Measurements from ENCODE around the gene MOSMO. TPM values are rescaled to one million over a fixed set of nuclear protein-coding genes. Genes with fewer than 3 reads are reported as not detected.

The MOSMO gene
- total and polyA plus RNA-seq, 10 of the 15 experiments (the other 5 are each of a cell fraction or from before 2014, with no cell fraction given), result 1.7 to 26.7 (median 12.2) TPM

DNA sequence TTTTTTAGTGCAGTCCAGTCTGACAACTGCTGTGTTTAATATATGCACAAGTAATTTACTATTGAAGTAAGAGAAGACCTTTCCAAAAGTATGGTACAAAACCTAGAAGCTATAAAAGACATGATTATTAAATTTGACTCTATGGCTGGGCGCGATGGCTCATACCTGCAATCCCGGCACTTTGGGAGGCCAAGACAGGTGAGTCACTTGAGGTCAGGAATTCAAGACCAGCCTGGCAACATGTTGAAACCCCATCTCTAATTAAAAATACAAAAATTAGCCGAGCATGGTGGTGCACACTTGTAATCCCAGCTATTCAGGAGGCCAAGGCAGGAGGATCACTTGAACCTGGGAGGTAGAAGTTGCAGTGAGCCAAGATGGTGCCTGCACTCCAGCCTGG, 43.1 kb downstream of the MOSMO start:
- H3K4me1 ChIP-seq (ENCODE audit: control insufficient read depth, insufficient read depth, low read length), result peaks cover 4% of the 10 kb centered on the region; the same call in 1 of the 2 replicates
- intact Hi-C loops (cut with micrococcal nuclease; ENCODE audit: unreplicated experiment), result loop anchor here (5.0 kb wide), 1 partner anchor 39 kb away; no protein-coding TSS in a partner anchor
- H3K4me3 ChIP-seq, result no peak overlapping the region
- ChIA-PET SMC1A (ENCODE audit: uncharacterized antibody, unreplicated experiment) (interaction anchor here (0.6 to 2.1 kb wide), 8 partner anchors 10 to 44 kb away, joined by 3 to 12 read pairs (median 6); partner anchors contain the start of gene MOSMO), CTCF (interaction anchor here (0.6 to 4.7 kb wide), 7 partner anchors 10 to 138 kb away, joined by 3 to 26 read pairs (median 5); no protein-coding TSS in a partner anchor), RAD21 (ENCODE audit: unreplicated experiment) (interaction anchor here (0.6 to 3.7 kb wide), 9 partner anchors 16 to 141 kb away, joined by 3 to 19 read pairs (median 4); partner anchors contain the start of gene MOSMO), POLR2A (interaction anchor here (0.7 to 1.8 kb wide), 6 partner anchors 11 to 307 kb away, joined by 4 to 9 read pairs (median 6); no protein-coding TSS in a partner anchor)
- no peak overlapping the region for H3K9ac ChIP-seq (ENCODE audit: control insufficient read depth, insufficient read depth, low read length)
- ATAC-seq (no peak), FAIRE-seq (no peak), DNase-seq (ENCODE audit: low read depth, low spot score) (no peak)
- H3K79me2 ChIP-seq (ENCODE audit: control insufficient read depth, insufficient read depth, low read length), result no peaks in the 10 kb centered on the region
- no peak overlapping the region for H3K4me2 ChIP-seq (ENCODE audit: control insufficient read depth, insufficient read depth)
- H2AFZ ChIP-seq (ENCODE audit: control insufficient read depth, low read depth, low read length), result no peak overlapping the region
- BruUV-seq (replicated peaks), result no TSS peak
- no peaks in the 10 kb centered on the region for H3K9me3 ChIP-seq (replicated peaks; ENCODE audit: control insufficient read depth, insufficient read depth, low read length)
- H3K36me3 ChIP-seq (ENCODE audit: control insufficient read depth in 2 of 2, insufficient read depth in 2 of 2, low read length in 1 of 2), result no peaks in the 10 kb centered on the region
- no peak overlapping the region for H3K27ac ChIP-seq (ENCODE audit: control insufficient read depth, insufficient read depth)
- in situ Hi-C loops (cut with MboI), result no loop called here
- H3K27me3 ChIP-seq (replicated peaks in 1 of 2; ENCODE audit: control insufficient read depth in 2 of 2, insufficient read depth in 2 of 2, low read length in 1 of 2), result no peaks in the 10 kb centered on the region
- WGBS (ENCODE audit: insufficient coverage, insufficient replicate concordance, low lambda C conversion rate, missing lambda C conversion rate), result 46% methylated on average over 4 of the region's 4 CpGs
- H4K20me1 ChIP-seq (ENCODE audit: control insufficient read depth, insufficient read depth), result no peaks in the 10 kb centered on the region
- TF ChIP-seq JUNB (IDR thresholded peaks at IDR 0.05), result no peak
- TF ChIP-seq, protein P1, sequence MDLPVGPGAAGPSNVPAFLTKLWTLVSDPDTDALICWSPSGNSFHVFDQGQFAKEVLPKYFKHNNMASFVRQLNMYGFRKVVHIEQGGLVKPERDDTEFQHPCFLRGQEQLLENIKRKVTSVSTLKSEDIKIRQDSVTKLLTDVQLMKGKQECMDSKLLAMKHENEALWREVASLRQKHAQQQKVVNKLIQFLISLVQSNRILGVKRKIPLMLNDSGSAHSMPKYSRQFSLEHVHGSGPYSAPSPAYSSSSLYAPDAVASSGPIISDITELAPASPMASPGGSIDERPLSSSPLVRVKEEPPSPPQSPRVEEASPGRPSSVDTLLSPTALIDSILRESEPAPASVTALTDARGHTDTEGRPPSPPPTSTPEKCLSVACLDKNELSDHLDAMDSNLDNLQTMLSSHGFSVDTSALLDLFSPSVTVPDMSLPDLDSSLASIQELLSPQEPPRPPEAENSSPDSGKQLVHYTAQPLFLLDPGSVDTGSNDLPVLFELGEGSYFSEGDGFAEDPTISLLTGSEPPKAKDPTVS (IDR thresholded peaks at IDR 0.05; ENCODE audit: low read depth, low read length), result no peak
- TF ChIP-seq RAD51 (IDR thresholded peaks at IDR 0.05), result no peak
- TF ChIP-seq, protein P2, sequence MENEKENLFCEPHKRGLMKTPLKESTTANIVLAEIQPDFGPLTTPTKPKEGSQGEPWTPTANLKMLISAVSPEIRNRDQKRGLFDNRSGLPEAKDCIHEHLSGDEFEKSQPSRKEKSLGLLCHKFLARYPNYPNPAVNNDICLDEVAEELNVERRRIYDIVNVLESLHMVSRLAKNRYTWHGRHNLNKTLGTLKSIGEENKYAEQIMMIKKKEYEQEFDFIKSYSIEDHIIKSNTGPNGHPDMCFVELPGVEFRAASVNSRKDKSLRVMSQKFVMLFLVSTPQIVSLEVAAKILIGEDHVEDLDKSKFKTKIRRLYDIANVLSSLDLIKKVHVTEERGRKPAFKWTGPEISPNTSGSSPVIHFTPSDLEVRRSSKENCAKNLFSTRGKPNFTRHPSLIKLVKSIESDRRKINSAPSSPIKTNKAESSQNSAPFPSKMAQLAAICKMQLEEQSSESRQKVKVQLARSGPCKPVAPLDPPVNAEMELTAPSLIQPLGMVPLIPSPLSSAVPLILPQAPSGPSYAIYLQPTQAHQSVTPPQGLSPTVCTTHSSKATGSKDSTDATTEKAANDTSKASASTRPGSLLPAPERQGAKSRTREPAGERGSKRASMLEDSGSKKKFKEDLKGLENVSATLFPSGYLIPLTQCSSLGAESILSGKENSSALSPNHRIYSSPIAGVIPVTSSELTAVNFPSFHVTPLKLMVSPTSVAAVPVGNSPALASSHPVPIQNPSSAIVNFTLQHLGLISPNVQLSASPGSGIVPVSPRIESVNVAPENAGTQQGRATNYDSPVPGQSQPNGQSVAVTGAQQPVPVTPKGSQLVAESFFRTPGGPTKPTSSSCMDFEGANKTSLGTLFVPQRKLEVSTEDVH (IDR thresholded peaks at IDR 0.05; ENCODE audit: low read depth, partially characterized antibody), result no peak
- TF ChIP-seq NFYB (IDR thresholded peaks at IDR 0.05; ENCODE audit: insufficient read depth, low read depth, low read length), result no peak
- TF ChIP-seq NFYA (IDR thresholded peaks at IDR 0.05; ENCODE audit: borderline replicate concordance, low read depth, low read length), result no peak
- no peak for TF ChIP-seq POLR2A (IDR thresholded peaks at IDR 0.05; ENCODE audit: low read depth, low read length)
- TF ChIP-seq, protein P3, sequence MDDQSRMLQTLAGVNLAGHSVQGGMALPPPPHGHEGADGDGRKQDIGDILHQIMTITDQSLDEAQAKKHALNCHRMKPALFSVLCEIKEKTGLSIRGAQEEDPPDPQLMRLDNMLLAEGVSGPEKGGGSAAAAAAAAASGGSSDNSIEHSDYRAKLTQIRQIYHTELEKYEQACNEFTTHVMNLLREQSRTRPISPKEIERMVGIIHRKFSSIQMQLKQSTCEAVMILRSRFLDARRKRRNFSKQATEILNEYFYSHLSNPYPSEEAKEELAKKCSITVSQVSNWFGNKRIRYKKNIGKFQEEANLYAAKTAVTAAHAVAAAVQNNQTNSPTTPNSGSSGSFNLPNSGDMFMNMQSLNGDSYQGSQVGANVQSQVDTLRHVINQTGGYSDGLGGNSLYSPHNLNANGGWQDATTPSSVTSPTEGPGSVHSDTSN (IDR thresholded peaks at IDR 0.05; ENCODE audit: insufficient replicate concordance, low read depth, low read length), result no peak
- TF ChIP-seq, protein P4, sequence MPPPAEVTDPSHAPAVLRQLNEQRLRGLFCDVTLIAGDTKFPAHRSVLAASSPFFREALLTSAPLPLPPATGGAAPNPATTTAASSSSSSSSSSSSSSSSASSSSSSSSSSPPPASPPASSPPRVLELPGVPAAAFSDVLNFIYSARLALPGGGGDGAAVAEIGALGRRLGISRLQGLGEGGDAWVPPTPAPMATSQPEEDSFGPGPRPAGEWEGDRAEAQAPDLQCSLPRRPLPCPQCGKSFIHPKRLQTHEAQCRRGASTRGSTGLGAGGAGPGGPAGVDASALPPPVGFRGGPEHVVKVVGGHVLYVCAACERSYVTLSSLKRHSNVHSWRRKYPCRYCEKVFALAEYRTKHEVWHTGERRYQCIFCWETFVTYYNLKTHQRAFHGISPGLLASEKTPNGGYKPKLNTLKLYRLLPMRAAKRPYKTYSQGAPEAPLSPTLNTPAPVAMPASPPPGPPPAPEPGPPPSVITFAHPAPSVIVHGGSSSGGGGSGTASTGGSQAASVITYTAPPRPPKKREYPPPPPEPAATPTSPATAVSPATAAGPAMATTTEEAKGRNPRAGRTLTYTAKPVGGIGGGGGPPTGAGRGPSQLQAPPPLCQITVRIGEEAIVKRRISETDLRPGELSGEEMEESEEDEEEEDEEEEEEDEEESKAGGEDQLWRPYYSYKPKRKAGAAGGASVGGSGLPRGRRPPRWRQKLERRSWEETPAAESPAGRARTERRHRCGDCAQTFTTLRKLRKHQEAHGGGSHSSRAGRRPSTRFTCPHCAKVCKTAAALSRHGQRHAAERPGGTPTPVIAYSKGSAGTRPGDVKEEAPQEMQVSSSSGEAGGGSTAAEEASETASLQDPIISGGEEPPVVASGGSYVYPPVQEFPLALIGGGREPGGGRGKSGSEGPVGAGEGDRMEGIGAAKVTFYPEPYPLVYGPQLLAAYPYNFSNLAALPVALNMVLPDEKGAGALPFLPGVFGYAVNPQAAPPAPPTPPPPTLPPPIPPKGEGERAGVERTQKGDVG (CRISPR knock-in tag; IDR thresholded peaks at IDR 0.05), result no peak
- TF ChIP-seq, protein P5, sequence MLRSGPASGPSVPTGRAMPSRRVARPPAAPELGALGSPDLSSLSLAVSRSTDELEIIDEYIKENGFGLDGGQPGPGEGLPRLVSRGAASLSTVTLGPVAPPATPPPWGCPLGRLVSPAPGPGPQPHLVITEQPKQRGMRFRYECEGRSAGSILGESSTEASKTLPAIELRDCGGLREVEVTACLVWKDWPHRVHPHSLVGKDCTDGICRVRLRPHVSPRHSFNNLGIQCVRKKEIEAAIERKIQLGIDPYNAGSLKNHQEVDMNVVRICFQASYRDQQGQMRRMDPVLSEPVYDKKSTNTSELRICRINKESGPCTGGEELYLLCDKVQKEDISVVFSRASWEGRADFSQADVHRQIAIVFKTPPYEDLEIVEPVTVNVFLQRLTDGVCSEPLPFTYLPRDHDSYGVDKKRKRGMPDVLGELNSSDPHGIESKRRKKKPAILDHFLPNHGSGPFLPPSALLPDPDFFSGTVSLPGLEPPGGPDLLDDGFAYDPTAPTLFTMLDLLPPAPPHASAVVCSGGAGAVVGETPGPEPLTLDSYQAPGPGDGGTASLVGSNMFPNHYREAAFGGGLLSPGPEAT (IDR thresholded peaks at IDR 0.05; ENCODE audit: low read depth), result no peak
- no peak for TF ChIP-seq NFIC (IDR thresholded peaks at IDR 0.05; ENCODE audit: low read depth, low read length)
- TF ChIP-seq ZZZ3 (IDR thresholded peaks at IDR 0.05; ENCODE audit: control insufficient read depth, insufficient read length, low read depth), result no peak
- TF ChIP-seq ZNF24 (IDR thresholded peaks at IDR 0.05), result no peak
- TF ChIP-seq MTA2 (IDR thresholded peaks at IDR 0.05; ENCODE audit: low read depth), result no peak
